ENCODE data around the gene IGSF9B. TPM values are rescaled to one million over a fixed set of nuclear protein-coding genes. Genes with fewer than 3 reads are reported as not detected.

Gene IGSF9B
- total and polyA plus RNA-seq, 2 experiments from 2014 or later = 0.30 to 0.65 TPM

DNA sequence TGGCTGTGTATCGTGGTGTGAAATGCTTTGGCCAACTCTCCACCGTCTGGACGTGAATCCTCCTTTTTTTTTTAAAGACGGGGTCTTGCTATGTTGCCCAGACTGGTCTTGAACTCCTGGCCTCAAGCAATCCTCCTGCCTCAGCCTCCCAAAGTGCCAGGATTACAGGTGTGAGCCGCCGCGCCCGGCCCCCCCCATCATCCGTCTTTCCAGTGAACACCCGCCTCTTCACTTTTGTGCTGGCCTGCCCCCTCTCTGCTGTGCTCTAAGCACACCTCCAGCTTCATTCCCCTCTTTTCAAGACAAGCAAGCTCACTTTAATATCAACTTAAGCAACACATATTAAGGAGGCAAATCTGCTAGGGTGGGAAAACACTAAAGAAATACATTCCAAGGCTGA, 35.3 kb downstream of the IGSF9B start:
- no peak for DNase-seq (ENCODE audit: low spot score)
- no peak for TF ChIP-seq EZH2phosphoT487 (IDR thresholded peaks at IDR 0.05; ENCODE audit: low read depth, severe bottlenecking, unreplicated experiment)
- TF ChIP-seq, protein P1, sequence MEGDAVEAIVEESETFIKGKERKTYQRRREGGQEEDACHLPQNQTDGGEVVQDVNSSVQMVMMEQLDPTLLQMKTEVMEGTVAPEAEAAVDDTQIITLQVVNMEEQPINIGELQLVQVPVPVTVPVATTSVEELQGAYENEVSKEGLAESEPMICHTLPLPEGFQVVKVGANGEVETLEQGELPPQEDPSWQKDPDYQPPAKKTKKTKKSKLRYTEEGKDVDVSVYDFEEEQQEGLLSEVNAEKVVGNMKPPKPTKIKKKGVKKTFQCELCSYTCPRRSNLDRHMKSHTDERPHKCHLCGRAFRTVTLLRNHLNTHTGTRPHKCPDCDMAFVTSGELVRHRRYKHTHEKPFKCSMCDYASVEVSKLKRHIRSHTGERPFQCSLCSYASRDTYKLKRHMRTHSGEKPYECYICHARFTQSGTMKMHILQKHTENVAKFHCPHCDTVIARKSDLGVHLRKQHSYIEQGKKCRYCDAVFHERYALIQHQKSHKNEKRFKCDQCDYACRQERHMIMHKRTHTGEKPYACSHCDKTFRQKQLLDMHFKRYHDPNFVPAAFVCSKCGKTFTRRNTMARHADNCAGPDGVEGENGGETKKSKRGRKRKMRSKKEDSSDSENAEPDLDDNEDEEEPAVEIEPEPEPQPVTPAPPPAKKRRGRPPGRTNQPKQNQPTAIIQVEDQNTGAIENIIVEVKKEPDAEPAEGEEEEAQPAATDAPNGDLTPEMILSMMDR (IDR thresholded peaks at IDR 0.05; ENCODE audit: poor library complexity) = no peak
- TF ChIP-seq EZH2 (IDR thresholded peaks at IDR 0.05; ENCODE audit: borderline replicate concordance) = no peak
- Histone ChIP-seq H3K9me3 (ENCODE audit: low read depth) (no peaks in the 10 kb centered on the region), H2AFZ (no peak overlapping the region), H3K4me1 (ENCODE audit: insufficient read depth) (no peaks in the 10 kb centered on the region), H3K4me2 (no peak overlapping the region), H3K27ac (no peak overlapping the region), H3K9me2 (replicated peaks; ENCODE audit: insufficient read depth) (no peaks in the 10 kb centered on the region), H4K20me1 (ENCODE audit: insufficient read depth, poor library complexity, severe bottlenecking) (no peaks in the 10 kb centered on the region), H3K79me2 (no peaks in the 10 kb centered on the region), H3K27me3 (no peaks in the 10 kb centered on the region), H3K4me3 (no peak overlapping the region), H3K36me3 (replicated peaks; ENCODE audit: insufficient read depth, low read depth) (no peaks in the 10 kb centered on the region)
- 96% methylated on average over 5 of the region's 10 CpGs for WGBS (ENCODE audit: low lambda C conversion rate, missing lambda C conversion rate)

DNA sequence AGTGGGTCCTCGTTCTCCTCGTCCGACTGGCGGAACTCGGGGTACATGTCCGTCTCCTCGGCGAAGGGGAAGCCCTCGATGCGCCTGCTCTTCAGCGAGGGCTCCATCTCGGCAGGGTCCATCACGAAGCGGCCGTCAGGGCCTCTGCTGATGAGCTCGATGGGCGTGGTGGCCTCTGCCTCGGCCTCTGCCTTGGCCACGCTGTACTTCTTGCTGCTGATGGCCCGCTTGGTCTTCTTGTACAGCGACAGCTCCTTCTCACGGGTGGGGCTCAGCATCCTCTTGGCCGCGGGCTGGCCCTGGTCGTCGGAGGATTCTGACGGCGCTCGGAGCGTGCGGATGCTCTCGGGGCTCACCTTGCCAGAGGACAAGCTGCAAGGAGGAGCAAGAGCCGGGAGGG, 35.7 kb downstream of the IGSF9B start:
- H3K36me3 ChIP-seq (replicated peaks; ENCODE audit: insufficient read depth, low read depth) = no peaks in the 10 kb centered on the region
- no peak overlapping the region for H3K27ac ChIP-seq
- H3K9me3 ChIP-seq (ENCODE audit: low read depth) = no peaks in the 10 kb centered on the region
- WGBS (ENCODE audit: low lambda C conversion rate, missing lambda C conversion rate) = 96% methylated on average over 33 of the region's 33 CpGs
- no peak overlapping the region for H3K4me3 ChIP-seq
- H3K4me1 ChIP-seq (ENCODE audit: insufficient read depth) = no peaks in the 10 kb centered on the region
- H3K4me2 ChIP-seq = no peak overlapping the region
- TF ChIP-seq, protein P1 (IDR thresholded peaks at IDR 0.05; ENCODE audit: poor library complexity) = no peak
- TF ChIP-seq EZH2phosphoT487 (IDR thresholded peaks at IDR 0.05; ENCODE audit: low read depth, severe bottlenecking, unreplicated experiment) (no peak), EZH2 (IDR thresholded peaks at IDR 0.05; ENCODE audit: borderline replicate concordance) (no peak)
- DNase-seq (ENCODE audit: low spot score) = no peak
- H3K27me3 ChIP-seq = peaks cover 2% of the 10 kb centered on the region
- no peaks in the 10 kb centered on the region for H4K20me1 ChIP-seq (ENCODE audit: insufficient read depth, poor library complexity, severe bottlenecking)
- H2AFZ ChIP-seq = no peak overlapping the region
- H3K79me2 ChIP-seq = no peaks in the 10 kb centered on the region
- H3K9me2 ChIP-seq (replicated peaks; ENCODE audit: insufficient read depth) = no peaks in the 10 kb centered on the region

DNA sequence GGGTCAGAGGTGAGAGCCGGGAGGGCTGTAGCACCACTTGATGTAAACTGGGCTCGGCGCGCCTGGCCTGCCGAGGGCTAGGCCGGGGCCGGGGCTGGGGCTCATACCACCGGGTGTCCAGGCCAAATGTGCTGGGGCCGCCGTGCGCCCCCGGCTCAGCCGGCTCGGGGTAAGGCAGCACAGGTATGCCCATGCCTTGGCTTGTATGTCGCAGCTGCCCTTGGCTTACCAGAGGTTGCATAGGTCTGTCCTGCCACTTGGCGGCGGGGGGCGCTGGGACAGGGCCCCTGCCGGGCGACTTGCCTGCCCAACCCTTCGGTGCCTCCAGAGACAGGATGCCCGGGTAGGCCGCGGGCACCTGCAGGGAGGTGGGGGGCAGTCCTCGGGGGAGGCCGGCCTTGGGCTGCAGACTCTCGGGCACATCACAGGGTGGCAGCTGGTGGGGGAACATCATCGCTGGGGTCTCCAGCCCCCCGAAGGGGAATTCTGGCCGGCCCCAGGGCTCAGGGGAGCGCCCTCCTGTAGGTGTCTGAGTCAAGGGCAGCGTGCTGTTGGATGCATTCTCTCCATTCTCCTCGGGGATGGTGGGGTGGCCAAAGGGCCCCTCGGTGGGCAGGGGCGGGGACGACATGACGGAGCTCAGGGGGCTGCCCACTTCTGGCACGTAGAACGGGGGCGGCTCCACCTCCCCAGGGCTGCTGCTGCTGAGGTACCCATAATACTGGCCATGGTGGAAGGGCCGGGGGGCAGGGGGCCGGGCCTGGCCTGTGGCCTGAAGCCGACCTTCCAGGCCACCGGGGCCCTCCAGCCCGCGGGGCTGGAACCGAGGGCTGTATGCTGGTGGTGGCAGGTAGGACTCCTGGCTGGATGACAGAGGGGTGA, 36.4 kb downstream of the IGSF9B start:
- H3K27me3 ChIP-seq = peaks cover 3% of the 10 kb centered on the region
- no peaks in the 10 kb centered on the region for H4K20me1 ChIP-seq (ENCODE audit: insufficient read depth, poor library complexity, severe bottlenecking)
- no peaks in the 10 kb centered on the region for H3K36me3 ChIP-seq (replicated peaks; ENCODE audit: insufficient read depth, low read depth)
- H3K4me2 ChIP-seq = no peak overlapping the region
- H3K4me1 ChIP-seq (ENCODE audit: insufficient read depth) = no peaks in the 10 kb centered on the region
- H3K9me3 ChIP-seq (ENCODE audit: low read depth) = no peaks in the 10 kb centered on the region
- WGBS (ENCODE audit: low lambda C conversion rate, missing lambda C conversion rate) = 99% methylated on average over 20 of the region's 47 CpGs
- no peaks in the 10 kb centered on the region for H3K9me2 ChIP-seq (replicated peaks; ENCODE audit: insufficient read depth)
- no peaks in the 10 kb centered on the region for H3K79me2 ChIP-seq
- DNase-seq (ENCODE audit: low spot score) = no peak
- TF ChIP-seq EZH2phosphoT487 (IDR thresholded peaks at IDR 0.05; ENCODE audit: low read depth, severe bottlenecking, unreplicated experiment) (no peak), EZH2 (IDR thresholded peaks at IDR 0.05; ENCODE audit: borderline replicate concordance) (no peak)
- TF ChIP-seq, protein P1 (IDR thresholded peaks at IDR 0.05; ENCODE audit: poor library complexity) = no peak
- H3K4me3 ChIP-seq = no peak overlapping the region
- no peak overlapping the region for H2AFZ ChIP-seq
- no peak overlapping the region for H3K27ac ChIP-seq
